DMS 273 (cell line): ENCODE measurements around the gene GRK4.
"Not testable (repeated sequence)": the region's sequence is repeated elsewhere in the genome, so short reads cannot be mapped to it uniquely, and the experiment has no call there.

Experiments
- DNase-seq: peaks from one replicate; lab custom pipeline; 2025; ENCODE audit not compliant: unreplicated experiment; lab: John Stamatoyannopoulos, UW

The GRK4 gene

GRCh38 chr4:2963175-2963965 lies at the start of gene GRK4, which contains the start of gene NOP14:
Gene GRK4, plus strand, starts transcription at chr4:2963571. Its CDS starts 500 bp downstream, at chr4:2964071.
Gene NOP14, minus strand, starts transcription at chr4:2963406. Its CDS starts 87 bp downstream, at chr4:2963319.
- DNase-seq = peak; percentile 99

GRCh38 chr4:2914256-2915126 lies 48.9 kb upstream of the GRK4 start:
- no peak for DNase-seq

GRCh38 chr4:2915789-2916188 lies 47.6 kb upstream of the GRK4 start:
- DNase-seq = no peak

- DNase-seq = not testable (repeated sequence)
Measured at GRCh38 chr4:2916696-2917095, 46.7 kb upstream of the GRK4 start.

GRCh38 chr4:2918300-2918699 lies 45.1 kb upstream of the GRK4 start:
- not testable (repeated sequence) for DNase-seq

- not testable (repeated sequence) for DNase-seq
Measured at GRCh38 chr4:2918714-2919113, 44.7 kb upstream of the GRK4 start.

GRCh38 chr4:2922453-2923101 lies 40.8 kb upstream of the GRK4 start:
- not testable (repeated sequence) for DNase-seq

GRCh38 chr4:2923141-2923551 lies 40.2 kb upstream of the GRK4 start:
- no peak for DNase-seq

GRCh38 chr4:2923668-2924173 lies 39.6 kb upstream of the GRK4 start:
- no peak for DNase-seq

GRCh38 chr4:2924286-2924685 lies 39.1 kb upstream of the GRK4 start:
- DNase-seq = no peak

- no peak for DNase-seq
Measured at GRCh38 chr4:2924765-2925301, 38.5 kb upstream of the GRK4 start.

- no peak for DNase-seq
Measured at GRCh38 chr4:2925496-2925895, 37.9 kb upstream of the GRK4 start.

GRCh38 chr4:2925931-2926860 lies 37.2 kb upstream of the GRK4 start:
- no peak for DNase-seq

GRCh38 chr4:2927016-2927695 lies 36.2 kb upstream of the GRK4 start:
- no peak for DNase-seq

GRCh38 chr4:2927696-2928075 lies 35.7 kb upstream of the GRK4 start:
- no peak for DNase-seq

GRCh38 chr4:2928242-2929176 lies 34.9 kb upstream of the GRK4 start:
- peak; percentile 25 for DNase-seq

GRCh38 chr4:2929469-2929868 lies 33.9 kb upstream of the GRK4 start:
- no peak for DNase-seq

GRCh38 chr4:2930135-2930757 lies 33.1 kb upstream of the GRK4 start:
- DNase-seq = no peak
